HG03139 (cell line): ENCODE results near the gene KREMEN1.

Experiments used
- ATAC-seq: cut with Tn5 transposase; IDR thresholded peaks from one replicate; pipeline ENCODE4 v1.9.1; 2021; ENCODE audit not compliant: unreplicated experiment

Gene KREMEN1

GRCh38 chr22:29204455-29205183, 131.8 kb downstream of the KREMEN1 start:
- ATAC-seq, result no peak

DNA sequence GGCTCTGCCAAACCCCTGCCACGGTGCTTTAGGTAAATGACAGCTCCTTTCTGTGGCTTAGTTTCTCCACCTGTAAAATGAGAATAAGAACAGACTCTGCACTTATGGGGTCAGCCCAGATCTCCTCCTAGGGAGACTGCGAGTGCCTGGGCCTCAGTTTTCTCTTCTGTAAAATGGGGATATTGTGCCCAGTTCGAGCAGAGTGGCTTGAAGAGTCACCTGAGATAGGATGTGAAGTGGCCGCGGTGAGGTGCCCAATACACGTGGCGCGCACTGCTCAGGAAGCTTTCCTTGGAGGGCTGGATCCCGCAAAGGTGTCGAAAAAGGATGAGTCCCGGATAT, 132.4 kb downstream of the KREMEN1 start:
- ATAC-seq, result no peak

DNA sequence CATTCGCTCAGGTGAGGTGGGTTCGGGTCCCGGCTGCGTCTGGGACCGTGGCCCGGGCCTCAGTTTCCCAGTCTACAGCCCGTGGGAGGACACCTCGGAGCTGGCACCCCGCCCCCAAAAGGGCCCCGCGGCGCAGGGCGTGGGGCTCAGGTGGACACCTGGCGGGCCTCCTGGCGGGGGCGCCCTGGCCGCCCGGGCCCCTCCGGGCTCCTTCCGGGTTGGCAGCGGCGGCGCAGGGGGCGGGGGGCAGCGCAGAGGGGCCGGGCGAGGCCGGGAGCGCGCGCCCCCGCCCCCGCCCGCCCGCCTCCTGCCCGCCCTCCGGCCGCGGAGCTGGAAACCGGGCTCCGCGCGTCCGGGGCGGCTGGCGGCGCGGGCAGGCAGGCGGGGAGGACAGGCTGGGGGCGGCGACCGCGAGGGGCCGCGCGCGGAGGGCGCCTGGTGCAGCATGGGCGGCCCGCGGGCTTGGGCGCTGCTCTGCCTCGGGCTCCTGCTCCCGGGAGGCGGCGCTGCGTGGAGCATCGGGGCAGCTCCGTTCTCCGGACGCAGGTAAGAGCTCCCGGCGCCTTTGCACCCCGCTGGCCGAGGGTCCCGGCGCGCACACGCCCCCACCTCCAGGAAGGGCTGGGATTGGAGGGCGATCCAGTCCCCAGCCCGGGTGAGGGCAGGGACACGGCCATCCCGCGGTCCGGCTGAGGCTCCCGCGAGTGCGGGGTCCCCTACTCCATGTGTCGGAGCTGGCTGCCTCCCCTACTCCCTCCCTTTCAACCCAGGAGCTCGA, 132.9 kb downstream of the KREMEN1 start, which contains the start of gene EMID1:
EMID1 (plus strand) TSS at position 303 of the 778 bp plus-strand sequence; CDS start at position 446, 143 bp downstream.
- ATAC-seq, result no peak

- no peak for ATAC-seq
These were observed 133.8 kb downstream of the KREMEN1 start for GRCh38 chr22:29206372-29207242.

DNA sequence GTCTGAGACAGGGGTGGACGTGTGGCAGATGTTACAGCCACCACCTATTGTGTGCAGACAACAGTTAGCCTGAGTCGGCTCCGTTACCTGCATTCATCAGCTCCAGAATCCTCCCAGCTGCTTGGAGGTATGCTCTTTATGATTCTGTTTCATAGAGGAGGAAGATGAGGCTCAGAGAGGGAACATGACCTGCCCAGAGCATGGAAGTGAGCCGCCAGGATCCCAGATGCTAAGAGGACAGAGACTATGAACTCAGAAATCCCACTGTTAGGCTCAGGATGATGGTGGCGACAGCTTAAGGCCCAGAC, 134.4 kb downstream of the KREMEN1 start:
- no peak for ATAC-seq

DNA sequence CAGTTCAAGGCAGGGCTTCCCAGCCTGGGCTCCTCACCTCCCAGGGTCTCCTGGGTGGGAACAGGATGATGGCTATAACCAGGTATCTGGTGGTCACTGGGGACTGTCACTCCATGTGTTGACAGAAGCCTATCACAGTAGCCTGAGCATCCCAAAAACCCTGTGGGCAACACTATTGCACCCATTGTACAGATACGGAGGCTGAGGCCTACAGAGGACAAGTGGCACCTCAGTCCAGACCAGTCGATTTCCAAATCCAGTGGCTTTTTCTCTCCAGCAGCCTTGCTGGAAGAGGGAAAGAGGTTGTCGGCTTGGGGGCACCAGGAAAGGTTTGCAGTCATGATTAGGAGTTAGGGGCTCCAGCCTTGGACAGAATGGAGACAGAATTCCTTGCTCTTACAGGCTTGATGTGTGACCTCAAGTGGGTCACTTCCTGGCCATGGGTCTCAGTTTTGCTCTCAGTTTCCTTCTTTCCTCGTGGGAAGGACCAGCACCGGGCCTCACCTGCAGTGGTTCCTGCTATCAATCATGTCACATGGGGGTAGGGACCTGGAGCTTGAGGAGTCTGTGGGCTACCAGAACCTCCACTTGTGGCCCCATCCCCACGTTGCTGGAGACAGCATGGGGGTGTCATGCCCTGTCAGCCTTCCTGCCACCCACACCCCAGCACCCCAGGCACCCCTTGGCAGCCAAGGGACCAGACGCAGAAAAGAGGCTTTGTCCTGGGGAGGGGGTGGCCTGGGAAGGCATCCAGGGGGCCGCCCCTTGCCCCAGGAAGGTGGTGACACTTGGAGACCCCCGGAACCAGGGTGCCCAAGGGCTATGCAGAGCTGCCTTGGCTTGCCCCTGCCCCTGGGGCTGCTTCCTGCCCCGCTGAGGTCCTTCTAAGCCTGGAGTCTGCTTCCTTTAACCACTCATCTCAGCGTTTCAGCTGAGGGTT, 135.0 kb downstream of the KREMEN1 start:
- no peak for ATAC-seq

DNA sequence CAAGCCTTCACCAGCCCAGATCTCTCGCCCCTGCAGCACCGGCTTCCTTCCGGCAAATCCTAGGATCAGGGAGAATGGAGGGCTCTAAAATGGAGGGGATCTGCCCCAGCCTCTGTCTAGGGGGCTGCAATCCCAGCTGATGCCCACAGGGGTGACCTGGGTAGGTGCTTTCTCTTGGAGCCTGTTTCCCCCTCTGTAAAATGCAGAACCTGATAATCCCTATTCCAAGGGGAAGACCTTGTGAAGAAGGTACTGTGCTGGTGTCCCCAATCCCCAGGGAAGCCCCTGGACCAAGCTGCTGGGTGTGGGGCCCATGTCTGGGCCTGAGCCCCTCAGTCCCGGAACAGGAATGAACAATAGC, 135.6 kb downstream of the KREMEN1 start:
- no peak for ATAC-seq

GRCh38 chr22:29208879-29209623, 136.2 kb downstream of the KREMEN1 start:
- no peak for ATAC-seq

DNA sequence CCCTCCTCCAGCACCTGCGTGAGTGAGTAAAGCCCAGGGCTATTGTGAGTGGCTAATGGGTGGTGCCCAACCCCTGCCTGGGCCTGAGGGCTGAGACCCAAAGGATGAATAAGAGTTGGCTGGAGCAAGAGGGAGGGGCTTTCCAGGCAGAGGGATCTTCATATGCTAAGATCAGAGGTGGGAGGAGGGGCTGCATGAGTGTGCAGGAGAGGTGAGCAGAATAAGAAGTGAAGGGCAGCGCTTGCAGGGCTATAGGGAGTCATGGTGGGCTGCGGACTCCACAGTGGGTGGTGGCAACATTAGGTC, 136.7 kb downstream of the KREMEN1 start:
- no peak for ATAC-seq

GRCh38 chr22:29211066-29211465, 138.2 kb downstream of the KREMEN1 start:
- ATAC-seq, result no peak

DNA sequence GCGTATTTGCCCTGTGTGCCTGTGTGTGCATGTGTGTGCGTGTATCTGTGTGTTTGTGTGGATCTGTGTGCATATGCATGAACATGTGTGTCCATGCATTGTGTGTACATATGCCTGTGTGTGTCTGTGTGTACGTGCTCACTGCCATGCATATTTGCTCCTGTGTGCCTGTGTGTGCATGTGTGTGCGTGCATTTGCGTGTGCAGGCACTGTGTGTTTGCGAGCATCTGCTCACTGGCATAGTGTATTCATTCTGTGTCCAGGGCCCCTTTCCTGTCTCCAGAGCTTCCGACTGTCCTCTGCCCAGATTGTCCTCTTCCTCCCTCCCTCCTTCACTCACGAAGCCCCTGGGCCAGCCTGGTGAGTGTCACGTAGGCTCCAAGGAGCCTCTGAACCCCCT, 138.6 kb downstream of the KREMEN1 start:
- no peak for ATAC-seq

DNA sequence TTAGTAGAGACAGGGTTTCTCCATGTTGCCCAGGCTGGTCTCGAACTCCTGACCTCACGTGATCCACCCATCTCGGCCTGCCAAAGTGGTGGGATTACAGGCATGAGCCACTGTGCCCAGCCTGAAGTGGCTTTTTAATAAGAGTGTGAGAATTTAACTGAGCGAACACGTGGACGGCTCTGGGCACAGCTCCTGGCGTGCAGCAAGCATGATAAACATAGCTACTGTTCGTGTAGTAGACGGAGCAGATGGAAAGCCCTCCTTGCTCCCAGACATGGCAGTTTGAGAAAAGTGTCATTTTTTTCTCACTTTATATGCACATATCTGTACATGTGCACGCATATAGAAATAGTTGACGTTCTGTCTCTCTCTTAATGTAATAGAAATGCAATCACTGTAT, 139.9 kb downstream of the KREMEN1 start:
- no peak for ATAC-seq

GRCh38 chr22:29213493-29213892, 140.7 kb downstream of the KREMEN1 start:
- no peak for ATAC-seq

DNA sequence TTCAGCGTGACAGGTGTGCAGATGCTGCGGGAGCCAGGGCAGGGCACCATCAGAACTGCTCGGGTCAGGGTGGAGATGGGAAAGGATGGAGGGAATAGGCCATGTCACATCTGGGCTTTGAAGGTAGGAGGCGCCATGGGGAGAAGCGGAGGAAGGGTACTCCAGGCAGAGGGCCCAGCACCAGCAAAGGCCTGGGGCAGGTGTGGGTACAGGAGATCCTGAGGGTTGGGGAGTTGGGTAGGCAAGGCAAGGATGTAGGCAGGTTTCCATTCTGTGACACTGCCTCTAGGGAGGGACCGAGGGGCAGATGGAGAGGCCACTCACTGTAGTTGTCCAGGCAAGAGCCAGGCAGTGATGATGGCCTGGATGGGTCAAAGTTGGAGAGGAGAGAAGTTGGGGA, 141.4 kb downstream of the KREMEN1 start:
- no peak for ATAC-seq

DNA sequence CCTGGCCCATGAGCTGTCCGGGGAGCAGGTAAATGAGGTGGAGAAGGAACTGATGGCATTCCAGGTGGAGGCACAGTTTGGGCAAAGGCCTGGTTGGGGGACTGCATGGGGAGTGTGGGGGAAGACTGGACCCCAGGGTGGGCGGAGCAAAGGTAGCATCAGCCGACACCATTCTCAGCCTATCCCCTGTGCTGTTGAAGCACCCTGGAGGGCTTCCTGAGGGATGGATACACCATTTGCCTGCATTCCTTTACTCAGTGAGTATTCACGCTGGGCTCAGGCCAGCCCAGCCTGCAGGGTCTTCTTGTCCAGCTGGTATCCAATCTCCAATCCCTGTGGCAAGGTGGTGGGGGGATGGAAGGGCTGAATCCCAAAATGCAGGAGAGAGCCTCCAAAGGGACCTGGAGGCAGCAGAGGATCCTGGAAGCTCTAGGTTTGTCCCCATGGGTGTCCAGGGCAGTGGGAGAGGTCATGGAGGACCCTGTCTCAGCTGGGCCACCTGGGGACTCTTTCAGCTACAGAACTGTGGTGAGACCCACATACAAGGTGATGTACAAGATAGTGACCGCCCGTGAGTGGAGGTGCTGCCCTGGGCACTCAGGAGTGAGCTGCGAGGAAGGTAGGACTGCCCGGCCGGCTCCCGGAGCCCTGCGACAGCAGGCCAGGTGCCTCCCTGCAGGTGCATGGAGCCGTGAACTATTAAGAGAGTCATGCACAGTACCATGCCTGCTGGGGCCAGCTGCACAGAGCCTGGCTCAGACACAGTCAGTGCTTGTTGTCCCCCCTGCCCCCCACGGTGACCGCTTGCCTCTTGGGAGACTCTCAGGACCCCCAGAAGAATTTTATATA, 142.4 kb downstream of the KREMEN1 start:
- no peak for ATAC-seq

GRCh38 chr22:29216011-29216872, 143.4 kb downstream of the KREMEN1 start:
- no peak for ATAC-seq

DNA sequence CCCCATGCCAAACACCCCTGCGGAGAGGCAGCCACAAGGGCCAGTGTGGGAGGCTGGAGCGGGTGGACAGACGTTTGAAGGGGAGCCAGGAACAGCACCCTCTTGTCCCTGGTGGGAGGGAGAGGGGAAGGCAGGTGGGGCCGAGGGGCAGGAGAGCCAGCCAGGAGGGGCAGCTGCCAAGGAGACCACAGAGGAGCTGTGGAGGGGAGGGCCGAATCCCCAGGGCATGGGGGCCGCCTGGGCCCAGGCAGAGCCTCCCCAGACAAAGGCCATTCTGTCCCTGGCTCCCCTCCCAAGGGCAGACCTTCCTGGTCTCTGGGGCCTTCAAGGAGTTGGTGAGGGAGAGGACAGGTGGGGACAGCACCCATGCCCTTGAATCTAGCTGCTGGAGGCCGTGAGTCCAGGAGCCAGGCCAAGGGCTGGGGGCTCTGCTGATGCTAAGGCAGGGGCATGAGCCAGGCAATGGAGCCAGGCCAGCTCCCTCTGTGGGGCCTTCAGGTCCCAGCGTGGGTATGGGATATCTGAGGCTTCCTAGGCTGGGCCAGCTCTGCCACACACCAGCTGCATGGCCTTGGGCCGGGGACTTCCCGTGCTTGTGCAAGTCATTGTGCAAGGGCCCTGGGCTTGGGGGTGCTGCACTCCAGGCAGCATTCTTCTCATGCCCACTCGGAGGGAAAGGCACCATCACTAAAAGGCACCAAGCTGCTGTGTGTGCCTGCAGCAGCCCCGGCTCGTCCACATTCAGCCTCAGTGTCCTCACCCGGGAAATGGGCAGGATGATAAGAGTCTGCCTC, 144.2 kb downstream of the KREMEN1 start:
- ATAC-seq, result no peak
